PC-9 (cell line): Measurements from ENCODE around the gene FOXN4.

Source experiments
- CTCF ChIP-seq: fragments of 200-600 bp; sonication (generic); conservative IDR thresholded peaks from 2 replicates; pipeline ENCODE4 v1.6.1; 2017; ENCODE audit warnings: mixed run types, antibody characterized with exemption, mild to moderate bottlenecking, moderate library complexity
- EZH2 ChIP-seq: fragments of 200-600 bp; sonication (generic); IDR thresholded peaks from 2 replicates; pipeline ENCODE4 v1.8.0; 2017; ENCODE audit warnings: antibody characterized with exemption, low read depth

- TF ChIP-seq CTCF, result no peak
- TF ChIP-seq EZH2, result no peak
Observed at GRCh38 chr12:109290061-109290460, 19.0 kb downstream of the FOXN4 start.
